Neural cell (in vitro differentiated cells): ENCODE measurements around the gene LATS2. TPM values are rescaled to one million over a fixed set of nuclear protein-coding genes. Genes with fewer than 3 reads are reported as not detected.

Source experiments
- H2AFZ ChIP-seq: fragments of 200-600, 300-800 bp; sonication (generic), shearing (Covaris generic); 2 replicates; pipeline ENCODE4 v1.6.0; 2014; ENCODE audit warnings: low read depth, mild to moderate bottlenecking, antibody characterized with exemption, low read length, moderate library complexity
- H3F3A ChIP-seq: fragments of 200-600 bp; shearing (Covaris generic); 2 replicates; pipeline ENCODE4 v1.6.1; 2016; ENCODE audit warnings: mild to moderate bottlenecking, moderate library complexity, mixed read lengths, antibody characterized with exemption, low read length; ENCODE audit not compliant: insufficient read depth, poor library complexity, severe bottlenecking
- H3K27ac ChIP-seq: fragments of 200-600, 300-800 bp; sonication (generic), shearing (Covaris generic); 2 replicates; pipeline ENCODE4 v1.5.1; 2014; ENCODE audit warnings: mild to moderate bottlenecking, low read length, moderate library complexity
- H3K27me3 ChIP-seq: fragments of 300-800, 200-600 bp; sonication (generic), shearing (Covaris generic); 2 replicates; pipeline ENCODE4 v1.6.0; 2014; ENCODE audit warnings: mild to moderate bottlenecking, low read depth, low read length, moderate library complexity; ENCODE audit not compliant: insufficient read depth
- H3K36me3 ChIP-seq: fragments of 300-800, 200-600 bp; sonication (generic), shearing (Covaris generic); 2 replicates; pipeline ENCODE4 v1.5.1; 2014; ENCODE audit warnings: mild to moderate bottlenecking, antibody characterized with exemption, low read length, moderate library complexity; ENCODE audit not compliant: insufficient read depth
- H3K4me2 ChIP-seq: fragments of 300-800, 200-600 bp; sonication (generic), shearing (Covaris generic); 2 replicates; pipeline ENCODE4 v1.6.0; 2014; ENCODE audit warnings: mild to moderate bottlenecking, low read length
- H3K4me3 ChIP-seq: fragments of 300-800, 200-600 bp; sonication (generic), shearing (Covaris generic); 2 replicates; pipeline ENCODE4 v1.5.1; 2014; ENCODE audit warnings: mild to moderate bottlenecking, low read length, moderate library complexity
- H3K79me2 ChIP-seq: fragments of 200-600 bp; shearing (Covaris generic); replicated peaks from 2 replicates; pipeline ENCODE4 v1.6.0; 2014; ENCODE audit warnings: mild to moderate bottlenecking, low read length, moderate library complexity; ENCODE audit not compliant: insufficient read depth
- H3K9ac ChIP-seq: fragments of 300-800, 200-600 bp; sonication (generic), shearing (Covaris generic); 2 replicates; pipeline ENCODE4 v1.6.1; 2016; ENCODE audit warnings: mild to moderate bottlenecking, low read length, mixed read lengths
- H3K9me2 ChIP-seq: fragments of 200-600 bp; shearing (Covaris generic); 2 replicates; pipeline ENCODE4 v1.6.1; 2016; ENCODE audit warnings: mild to moderate bottlenecking, low read length, mixed read lengths; ENCODE audit not compliant: insufficient read depth
- H3K9me3 ChIP-seq: fragments of 200-600, 300-800 bp; sonication (generic), shearing (Covaris generic); 2 replicates; pipeline ENCODE4 v1.6.1; 2016; ENCODE audit warnings: mild to moderate bottlenecking, mixed run types, low read length, moderate library complexity, mixed read lengths
- H4K20me1 ChIP-seq: fragments of 200-600 bp; shearing (Covaris generic); 2 replicates; pipeline ENCODE4 v1.6.1; 2016; ENCODE audit warnings: mild to moderate bottlenecking, mixed run types; ENCODE audit not compliant: insufficient read depth
- EP300 ChIP-seq: fragments of 450-650 bp; conservative IDR thresholded peaks from 2 replicates; pipeline ENCODE4 v1.6.1; 2014; ENCODE audit warnings: antibody characterized with exemption, mild to moderate bottlenecking, moderate library complexity; ENCODE audit not compliant: poor library complexity, severe bottlenecking
- EZH2 ChIP-seq: fragments of 200-600, 300-800 bp; shearing (Covaris generic), sonication (generic); IDR thresholded peaks from 2 replicates; pipeline ENCODE4 v1.6.1; 2014; ENCODE audit warnings: antibody characterized with exemption, low read length, borderline replicate concordance, mild to moderate bottlenecking; ENCODE audit not compliant: insufficient read depth, poor library complexity, severe bottlenecking
- MXI1 ChIP-seq: fragments of 450-650 bp; conservative IDR thresholded peaks from 2 replicates; pipeline ENCODE4 v1.6.1; 2014; ENCODE audit warnings: antibody characterized with exemption, mild to moderate bottlenecking; ENCODE audit not compliant: poor library complexity, severe bottlenecking
- POLR2AphosphoS5 ChIP-seq: IDR thresholded peaks from 2 replicates; pipeline ENCODE4 v1.6.1; 2012
- RAD21 ChIP-seq: fragments of 450-650 bp; conservative IDR thresholded peaks from 2 replicates; pipeline ENCODE4 v1.6.1; 2014; ENCODE audit warnings: antibody characterized with exemption, mild to moderate bottlenecking, moderate library complexity
- SMC3 ChIP-seq: fragments of 450-650 bp; conservative IDR thresholded peaks from 2 replicates; pipeline ENCODE4 v1.6.1; 2014; ENCODE audit warnings: antibody characterized with exemption, mild to moderate bottlenecking, moderate library complexity; ENCODE audit not compliant: poor library complexity
- TAF1 ChIP-seq: IDR thresholded peaks from 2 replicates; pipeline ENCODE4 v1.6.1; 2012; ENCODE audit warnings: low read depth
- polyA plus RNA-seq: library from polyadenylated mRNA; depleted of rRNA; stranded (reverse); fragments of >200 nt; gene quantifications from 2 replicates; pipeline ENCODE4 v1.2.3, GENCODE V29; 2014
- TF ChIP-seq, protein P1 (sequence below): IDR thresholded peaks from 2 replicates; pipeline ENCODE4 v1.6.1; 2012; ENCODE audit warnings: borderline replicate concordance
- TF ChIP-seq, protein P2 (sequence below): fragments of 450-650 bp; IDR thresholded peaks from 2 replicates; pipeline ENCODE4 v1.5.1; 2014; ENCODE audit warnings: antibody characterized with exemption, mild to moderate bottlenecking, moderate library complexity; ENCODE audit not compliant: poor library complexity, severe bottlenecking

LATS2 gene
- polyA plus RNA-seq, 1 donor from 2014 or later = 2.6 TPM

DNA sequence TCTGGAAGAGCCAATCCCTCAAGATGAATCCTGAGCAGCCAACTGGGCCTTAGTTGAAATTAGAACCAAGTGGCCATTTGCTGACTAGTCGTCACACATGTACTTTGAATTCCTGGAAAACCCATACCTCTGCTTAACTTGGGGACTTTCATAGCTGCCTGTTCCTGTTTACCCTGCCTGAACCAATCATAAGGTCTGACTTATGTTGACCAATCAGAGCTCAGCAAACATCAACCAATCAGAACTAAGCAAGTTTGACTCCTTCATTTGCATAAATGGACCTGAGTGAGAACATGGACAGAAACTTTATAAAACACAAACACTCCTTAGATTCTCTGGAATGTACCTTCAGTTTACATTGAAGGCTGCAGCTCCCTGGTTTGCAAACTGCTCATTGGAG is 50.8 kb downstream of the LATS2 start:
- Histone ChIP-seq H3K27ac (no peak overlapping the region), H3K9me2 (no peaks in the 10 kb centered on the region), H3F3A (no peaks in the 10 kb centered on the region), H3K9me3 (no peaks in the 10 kb centered on the region), H3K9ac (no peak overlapping the region), H2AFZ (no peak overlapping the region), H4K20me1 (no peaks in the 10 kb centered on the region), H3K27me3 (no peaks in the 10 kb centered on the region), H3K36me3 (no peaks in the 10 kb centered on the region), H3K4me2 (no peak overlapping the region), H3K4me3 (no peak overlapping the region), H3K79me2 (no peaks in the 10 kb centered on the region)
- TF ChIP-seq, protein P1, sequence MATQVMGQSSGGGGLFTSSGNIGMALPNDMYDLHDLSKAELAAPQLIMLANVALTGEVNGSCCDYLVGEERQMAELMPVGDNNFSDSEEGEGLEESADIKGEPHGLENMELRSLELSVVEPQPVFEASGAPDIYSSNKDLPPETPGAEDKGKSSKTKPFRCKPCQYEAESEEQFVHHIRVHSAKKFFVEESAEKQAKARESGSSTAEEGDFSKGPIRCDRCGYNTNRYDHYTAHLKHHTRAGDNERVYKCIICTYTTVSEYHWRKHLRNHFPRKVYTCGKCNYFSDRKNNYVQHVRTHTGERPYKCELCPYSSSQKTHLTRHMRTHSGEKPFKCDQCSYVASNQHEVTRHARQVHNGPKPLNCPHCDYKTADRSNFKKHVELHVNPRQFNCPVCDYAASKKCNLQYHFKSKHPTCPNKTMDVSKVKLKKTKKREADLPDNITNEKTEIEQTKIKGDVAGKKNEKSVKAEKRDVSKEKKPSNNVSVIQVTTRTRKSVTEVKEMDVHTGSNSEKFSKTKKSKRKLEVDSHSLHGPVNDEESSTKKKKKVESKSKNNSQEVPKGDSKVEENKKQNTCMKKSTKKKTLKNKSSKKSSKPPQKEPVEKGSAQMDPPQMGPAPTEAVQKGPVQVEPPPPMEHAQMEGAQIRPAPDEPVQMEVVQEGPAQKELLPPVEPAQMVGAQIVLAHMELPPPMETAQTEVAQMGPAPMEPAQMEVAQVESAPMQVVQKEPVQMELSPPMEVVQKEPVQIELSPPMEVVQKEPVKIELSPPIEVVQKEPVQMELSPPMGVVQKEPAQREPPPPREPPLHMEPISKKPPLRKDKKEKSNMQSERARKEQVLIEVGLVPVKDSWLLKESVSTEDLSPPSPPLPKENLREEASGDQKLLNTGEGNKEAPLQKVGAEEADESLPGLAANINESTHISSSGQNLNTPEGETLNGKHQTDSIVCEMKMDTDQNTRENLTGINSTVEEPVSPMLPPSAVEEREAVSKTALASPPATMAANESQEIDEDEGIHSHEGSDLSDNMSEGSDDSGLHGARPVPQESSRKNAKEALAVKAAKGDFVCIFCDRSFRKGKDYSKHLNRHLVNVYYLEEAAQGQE = no peak
- TF ChIP-seq MXI1 (no peak), EP300 (no peak), TAF1 (no peak)
- TF ChIP-seq, protein P2, sequence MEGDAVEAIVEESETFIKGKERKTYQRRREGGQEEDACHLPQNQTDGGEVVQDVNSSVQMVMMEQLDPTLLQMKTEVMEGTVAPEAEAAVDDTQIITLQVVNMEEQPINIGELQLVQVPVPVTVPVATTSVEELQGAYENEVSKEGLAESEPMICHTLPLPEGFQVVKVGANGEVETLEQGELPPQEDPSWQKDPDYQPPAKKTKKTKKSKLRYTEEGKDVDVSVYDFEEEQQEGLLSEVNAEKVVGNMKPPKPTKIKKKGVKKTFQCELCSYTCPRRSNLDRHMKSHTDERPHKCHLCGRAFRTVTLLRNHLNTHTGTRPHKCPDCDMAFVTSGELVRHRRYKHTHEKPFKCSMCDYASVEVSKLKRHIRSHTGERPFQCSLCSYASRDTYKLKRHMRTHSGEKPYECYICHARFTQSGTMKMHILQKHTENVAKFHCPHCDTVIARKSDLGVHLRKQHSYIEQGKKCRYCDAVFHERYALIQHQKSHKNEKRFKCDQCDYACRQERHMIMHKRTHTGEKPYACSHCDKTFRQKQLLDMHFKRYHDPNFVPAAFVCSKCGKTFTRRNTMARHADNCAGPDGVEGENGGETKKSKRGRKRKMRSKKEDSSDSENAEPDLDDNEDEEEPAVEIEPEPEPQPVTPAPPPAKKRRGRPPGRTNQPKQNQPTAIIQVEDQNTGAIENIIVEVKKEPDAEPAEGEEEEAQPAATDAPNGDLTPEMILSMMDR = no peak

DNA sequence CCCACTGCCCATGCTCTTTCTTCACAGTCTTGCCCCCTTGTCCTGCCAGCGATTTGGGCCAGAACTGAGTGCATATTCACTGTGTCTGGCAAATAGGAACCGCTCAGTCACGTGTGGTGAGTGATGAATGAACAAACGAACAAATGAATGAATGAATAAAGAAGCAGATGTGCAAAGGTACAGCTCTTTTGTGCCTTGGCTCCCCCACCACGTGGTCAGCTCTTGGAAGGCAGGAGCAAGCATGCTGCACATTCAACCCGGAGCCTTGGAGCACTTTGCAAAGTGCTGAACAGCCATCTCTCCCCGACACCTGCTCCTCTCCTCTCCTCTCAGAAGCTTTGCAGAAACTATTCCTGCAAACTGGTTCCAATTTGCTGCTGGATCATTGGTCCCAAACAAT is 52.4 kb downstream of the LATS2 start:
- H3K9ac ChIP-seq = no peak overlapping the region
- H3K9me2 ChIP-seq = no peaks in the 10 kb centered on the region
- H2AFZ ChIP-seq = no peak overlapping the region
- no peak overlapping the region for H3K4me3 ChIP-seq
- no peaks in the 10 kb centered on the region for H3F3A ChIP-seq
- no peak overlapping the region for H3K27ac ChIP-seq
- no peaks in the 10 kb centered on the region for H3K36me3 ChIP-seq
- TF ChIP-seq, protein P1 = no peak
- TF ChIP-seq TAF1 (no peak), POLR2AphosphoS5 (no peak), RAD21 (no peak), EP300 (no peak), MXI1 (no peak), SMC3 (no peak), EZH2 (no peak)
- TF ChIP-seq, protein P2 = no peak
- no peaks in the 10 kb centered on the region for H3K9me3 ChIP-seq
- H3K79me2 ChIP-seq = no peaks in the 10 kb centered on the region
- H3K27me3 ChIP-seq = no peaks in the 10 kb centered on the region
- no peaks in the 10 kb centered on the region for H4K20me1 ChIP-seq
- H3K4me2 ChIP-seq = no peak overlapping the region
